ENCODE measurements around the gene TNS1. TPM values are rescaled to one million over a fixed set of nuclear protein-coding genes. Genes with fewer than 3 reads are reported as not detected.
"Not testable (repeated sequence)": the region's sequence is repeated elsewhere in the genome, so short reads cannot be mapped to it uniquely, and the experiment has no call there.

TNS1 gene
- total and polyA plus RNA-seq, 4 donors, result 46.9 to 64.5 (median 58.1) TPM

DNA sequence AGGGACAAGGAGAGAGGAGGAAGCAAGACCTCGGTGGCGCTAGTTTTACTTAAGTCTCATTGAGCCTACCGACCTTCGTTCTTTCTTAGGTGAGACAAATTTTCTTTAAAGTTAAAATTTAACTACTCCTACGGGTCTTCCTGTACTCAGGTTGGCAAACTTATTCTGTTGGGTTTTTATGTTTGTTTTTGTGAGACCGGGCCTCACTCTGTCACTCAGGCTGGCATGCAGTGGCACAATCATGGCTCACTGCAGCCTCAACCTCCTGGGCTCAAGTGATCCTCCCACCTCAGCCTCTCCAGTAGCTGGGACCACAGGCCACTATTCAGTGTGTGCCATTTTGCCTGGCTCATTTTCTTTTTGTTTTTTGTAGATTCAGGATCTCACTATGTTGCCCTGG, 189.0 kb downstream of the TNS1 start:
- Histone ChIP-seq H3K27ac (ENCODE audit: low read depth, low read length) (no peak overlapping the region), H3K4me1 (ENCODE audit: control insufficient read depth, insufficient read depth, low read length) (peaks cover 15% of the 10 kb centered on the region)

DNA sequence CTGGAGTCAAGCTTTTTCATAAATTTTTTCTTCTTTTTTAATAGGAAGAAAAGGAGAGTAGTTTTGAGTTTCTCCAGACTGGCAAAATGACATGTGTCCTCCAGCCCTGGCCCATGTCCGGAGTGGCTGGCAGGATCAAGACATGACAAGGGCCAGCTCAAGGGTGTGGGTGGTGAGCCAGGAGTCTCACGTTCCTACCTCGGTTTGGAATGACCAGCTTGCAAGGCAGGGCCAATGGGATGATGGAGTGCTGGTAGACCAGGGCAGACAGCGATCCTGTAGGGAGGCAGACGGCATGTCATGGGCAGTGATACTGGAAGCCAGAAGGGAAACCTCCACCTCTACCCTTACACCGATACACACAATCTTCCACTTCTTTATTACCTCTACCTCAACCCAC, 190.6 kb downstream of the TNS1 start:
- H3K27me3 ChIP-seq (ENCODE audit: control insufficient read depth, insufficient read depth, low read length), result no peaks in the 10 kb centered on the region
- 88% methylated on average over 5 of the region's 6 CpGs for WGBS (ENCODE audit: insufficient coverage)
- H3K4me3 ChIP-seq (ENCODE audit: low read depth, low read length), result no peak overlapping the region
- H3K9me3 ChIP-seq (ENCODE audit: control insufficient read depth, insufficient read depth, low read length), result no peaks in the 10 kb centered on the region
- no peak overlapping the region for H3K27ac ChIP-seq (ENCODE audit: low read depth, low read length)
- no peak for DNase-seq (ENCODE audit: low read depth in 4 of 6, low spot score in 6 of 6)
- H3K4me1 ChIP-seq (ENCODE audit: control insufficient read depth, insufficient read depth, low read length), result peaks cover 15% of the 10 kb centered on the region
- peaks cover 85% of the 10 kb centered on the region for H3K36me3 ChIP-seq (ENCODE audit: control insufficient read depth, insufficient read depth, low read length)

More for the DNA sequence above, 189.0 kb downstream of the TNS1 start:
- no peaks in the 10 kb centered on the region for H3K9me3 ChIP-seq (ENCODE audit: control insufficient read depth, insufficient read depth, low read length)
- WGBS (ENCODE audit: insufficient coverage), result 29% methylated on average over 1 of the region's 6 CpGs
- peaks cover 82% of the 10 kb centered on the region for H3K36me3 ChIP-seq (ENCODE audit: control insufficient read depth, insufficient read depth, low read length)
- no peaks in the 10 kb centered on the region for H3K27me3 ChIP-seq (ENCODE audit: control insufficient read depth, insufficient read depth, low read length)
- H3K4me3 ChIP-seq (ENCODE audit: low read depth, low read length), result no peak overlapping the region
- no peak for DNase-seq (ENCODE audit: low read depth in 4 of 6, low spot score in 6 of 6)

DNA sequence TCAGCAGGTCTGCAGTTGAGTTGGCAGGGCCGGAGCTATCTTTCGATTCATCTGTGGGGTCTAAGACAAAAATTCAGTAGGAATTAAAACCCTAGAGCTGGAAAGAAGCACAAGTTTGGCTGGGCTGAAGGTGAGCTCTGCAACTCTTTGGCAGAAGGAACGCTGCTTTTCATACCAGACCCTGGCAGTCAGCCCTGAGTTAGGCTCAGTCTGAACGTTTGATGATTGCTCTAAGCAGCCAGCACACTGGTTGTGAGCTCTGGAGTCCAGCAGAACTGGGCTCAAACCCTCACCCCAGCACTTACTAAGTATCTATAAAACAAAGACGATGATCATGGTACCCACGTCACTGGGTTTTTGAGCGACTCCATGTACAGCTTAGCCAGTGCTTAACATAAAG, 192.5 kb downstream of the TNS1 start:
- DNase-seq (ENCODE audit: low read depth in 4 of 6, low spot score in 6 of 6), result peak in 1 of 6 donors; percentile 31
- Histone ChIP-seq H3K27ac (ENCODE audit: low read depth, low read length) (no peak overlapping the region), H3K36me3 (ENCODE audit: control insufficient read depth, insufficient read depth, low read length) (peaks cover 85% of the 10 kb centered on the region), H3K4me1 (ENCODE audit: control insufficient read depth, insufficient read depth, low read length) (peaks cover 12% of the 10 kb centered on the region), H3K9me3 (ENCODE audit: control insufficient read depth, insufficient read depth, low read length) (no peaks in the 10 kb centered on the region), H3K27me3 (ENCODE audit: control insufficient read depth, insufficient read depth, low read length) (no peaks in the 10 kb centered on the region), H3K4me3 (ENCODE audit: low read depth, low read length) (no peak overlapping the region)
- 33% methylated on average over 3 of the region's 7 CpGs for WGBS (ENCODE audit: insufficient coverage)

DNA sequence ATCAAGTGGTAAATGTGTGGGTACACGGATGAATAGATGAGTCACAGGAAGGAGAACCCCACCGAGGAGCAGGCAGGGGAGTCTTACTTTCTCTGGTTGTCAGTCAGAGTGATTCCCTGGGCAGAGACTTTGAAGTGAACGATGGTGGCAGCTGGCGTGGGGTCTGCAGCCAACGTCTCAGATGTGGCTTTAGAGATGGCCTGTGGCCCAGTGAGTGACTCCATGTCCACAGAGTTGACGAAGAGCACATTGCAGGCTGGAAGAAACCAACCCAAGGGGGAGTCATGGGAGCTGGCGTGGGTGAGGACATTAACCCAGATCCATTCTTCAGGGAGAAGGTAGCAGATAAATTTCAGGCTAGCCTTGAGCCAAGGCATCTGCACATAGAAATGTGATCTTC, 193.1 kb downstream of the TNS1 start:
- no peak overlapping the region for H3K4me3 ChIP-seq (ENCODE audit: low read depth, low read length)
- no peak overlapping the region for H3K27ac ChIP-seq (ENCODE audit: low read depth, low read length)
- no peaks in the 10 kb centered on the region for H3K27me3 ChIP-seq (ENCODE audit: control insufficient read depth, insufficient read depth, low read length)
- no peak for DNase-seq (ENCODE audit: low read depth in 4 of 6, low spot score in 6 of 6)
- WGBS (ENCODE audit: insufficient coverage), result 73% methylated on average over 7 of the region's 7 CpGs
- peaks cover 85% of the 10 kb centered on the region for H3K36me3 ChIP-seq (ENCODE audit: control insufficient read depth, insufficient read depth, low read length)
- no peaks in the 10 kb centered on the region for H3K9me3 ChIP-seq (ENCODE audit: control insufficient read depth, insufficient read depth, low read length)
- H3K4me1 ChIP-seq (ENCODE audit: control insufficient read depth, insufficient read depth, low read length), result peaks cover 13% of the 10 kb centered on the region

GRCh38 chr2:217808967-217809366, 193.8 kb downstream of the TNS1 start:
- peaks cover 86% of the 10 kb centered on the region for H3K36me3 ChIP-seq (ENCODE audit: control insufficient read depth, insufficient read depth, low read length)

DNA sequence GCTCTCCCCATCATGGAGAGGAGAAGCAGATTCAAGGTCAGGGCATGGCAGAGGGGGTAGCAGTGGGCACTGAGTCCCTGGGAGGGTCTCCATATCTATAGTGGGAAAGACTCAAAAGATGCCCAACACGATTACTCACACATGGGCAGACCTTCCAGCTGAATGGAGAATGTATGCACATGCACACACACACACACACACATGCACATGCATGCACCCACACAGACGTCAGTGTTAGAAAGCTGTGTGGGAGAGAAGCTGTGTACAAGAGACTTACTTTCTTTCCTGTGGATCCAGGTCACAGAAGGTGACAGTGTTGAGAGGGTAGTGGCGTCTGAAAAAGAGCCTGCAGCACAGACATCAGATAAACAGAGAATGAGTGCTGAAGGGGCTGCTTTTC, 194.5 kb downstream of the TNS1 start:
- no CpG with 5 or more reads among the region's 3 CpGs for WGBS (ENCODE audit: insufficient coverage)
- no peak for DNase-seq (ENCODE audit: low read depth in 4 of 6, low spot score in 6 of 6)
- no peak overlapping the region for H3K27ac ChIP-seq (ENCODE audit: low read depth, low read length)
- peaks cover 86% of the 10 kb centered on the region for H3K36me3 ChIP-seq (ENCODE audit: control insufficient read depth, insufficient read depth, low read length)
- H3K4me3 ChIP-seq (ENCODE audit: low read depth, low read length), result no peak overlapping the region
- H3K4me1 ChIP-seq (ENCODE audit: control insufficient read depth, insufficient read depth, low read length), result peaks cover 18% of the 10 kb centered on the region
- H3K27me3 ChIP-seq (ENCODE audit: control insufficient read depth, insufficient read depth, low read length), result no peaks in the 10 kb centered on the region
- no peaks in the 10 kb centered on the region for H3K9me3 ChIP-seq (ENCODE audit: control insufficient read depth, insufficient read depth, low read length)

More at GRCh38 chr2:217808967-217809366, 193.8 kb downstream of the TNS1 start:
- DNase-seq (ENCODE audit: low read depth in 4 of 6, low spot score in 6 of 6); H3K4me3 ChIP-seq (ENCODE audit: low read depth, low read length); H3K27ac ChIP-seq (ENCODE audit: low read depth, low read length); H3K27me3 ChIP-seq (ENCODE audit: control insufficient read depth, insufficient read depth, low read length); H3K9me3 ChIP-seq (ENCODE audit: control insufficient read depth, insufficient read depth, low read length): not testable (repeated sequence)
- H3K4me1 ChIP-seq (ENCODE audit: control insufficient read depth, insufficient read depth, low read length), result peaks cover 18% of the 10 kb centered on the region
- 50% methylated on average over 2 of the region's 3 CpGs for WGBS (ENCODE audit: insufficient coverage)

DNA sequence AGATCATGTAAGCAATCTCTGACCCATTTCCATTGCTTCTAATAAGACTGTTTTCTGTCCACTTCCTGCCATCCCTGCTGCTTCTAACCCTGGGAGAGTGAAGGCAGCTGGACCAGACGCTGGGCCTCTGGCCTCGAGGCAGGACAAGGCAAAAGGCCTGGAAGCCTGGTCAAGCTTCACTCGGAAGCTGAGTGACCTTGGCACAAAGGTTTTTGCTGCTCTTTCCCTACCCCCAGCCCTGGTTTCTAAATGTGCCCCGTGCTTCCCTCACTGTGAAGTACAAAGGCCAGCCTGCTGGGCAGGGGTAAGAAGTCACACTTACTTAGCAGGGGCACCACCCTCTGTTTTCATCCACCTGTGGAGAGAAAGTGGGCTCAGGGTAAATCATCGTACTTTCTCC, 195.0 kb downstream of the TNS1 start:
- Histone ChIP-seq H3K27ac (ENCODE audit: low read depth, low read length) (no peak overlapping the region), H3K9me3 (ENCODE audit: control insufficient read depth, insufficient read depth, low read length) (no peaks in the 10 kb centered on the region), H3K4me1 (ENCODE audit: control insufficient read depth, insufficient read depth, low read length) (peaks cover 18% of the 10 kb centered on the region), H3K4me3 (ENCODE audit: low read depth, low read length) (no peak overlapping the region), H3K36me3 (ENCODE audit: control insufficient read depth, insufficient read depth, low read length) (peaks cover 86% of the 10 kb centered on the region), H3K27me3 (ENCODE audit: control insufficient read depth, insufficient read depth, low read length) (no peaks in the 10 kb centered on the region)
- WGBS (ENCODE audit: insufficient coverage), result 60% methylated on average over 2 of the region's 5 CpGs
- DNase-seq (ENCODE audit: low read depth in 4 of 6, low spot score in 6 of 6), result no peak

DNA sequence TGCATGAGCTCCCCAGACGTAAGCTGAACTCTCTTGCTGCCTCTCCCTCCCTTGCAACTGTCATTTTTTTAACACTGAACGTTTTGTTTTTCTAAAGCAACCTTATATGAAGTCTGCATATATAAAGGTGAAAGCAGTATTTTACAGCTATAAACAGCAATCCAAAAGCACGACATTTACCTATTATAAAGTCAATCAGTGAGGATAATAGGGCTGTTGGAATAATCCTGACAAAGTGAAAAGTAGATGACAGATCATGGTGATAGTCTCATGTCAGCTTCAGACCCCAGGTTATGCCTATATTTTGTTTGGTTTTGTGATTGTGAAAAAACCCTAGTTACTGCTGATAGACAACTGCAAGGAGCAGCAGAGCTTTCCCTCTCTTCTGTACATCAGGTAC, 195.8 kb downstream of the TNS1 start:
- Histone ChIP-seq H3K27me3 (ENCODE audit: control insufficient read depth, insufficient read depth, low read length) (no peaks in the 10 kb centered on the region), H3K27ac (ENCODE audit: low read depth, low read length) (no peak overlapping the region), H3K9me3 (ENCODE audit: control insufficient read depth, insufficient read depth, low read length) (no peaks in the 10 kb centered on the region), H3K4me3 (ENCODE audit: low read depth, low read length) (no peak overlapping the region), H3K36me3 (ENCODE audit: control insufficient read depth, insufficient read depth, low read length) (peaks cover 83% of the 10 kb centered on the region), H3K4me1 (ENCODE audit: control insufficient read depth, insufficient read depth, low read length) (peaks cover 18% of the 10 kb centered on the region)
- 67% methylated on average over 1 of the region's 3 CpGs for WGBS (ENCODE audit: insufficient coverage)
- DNase-seq (ENCODE audit: low read depth in 4 of 6, low spot score in 6 of 6), result no peak

GRCh38 chr2:217806482-217806765, 196.4 kb downstream of the TNS1 start:
- Histone ChIP-seq H3K4me1 (ENCODE audit: control insufficient read depth, insufficient read depth, low read length) (peaks cover 23% of the 10 kb centered on the region), H3K4me3 (ENCODE audit: low read depth, low read length) (no peak overlapping the region), H3K36me3 (ENCODE audit: control insufficient read depth, insufficient read depth, low read length) (peaks cover 83% of the 10 kb centered on the region), H3K27ac (ENCODE audit: low read depth, low read length) (no peak overlapping the region), H3K9me3 (ENCODE audit: control insufficient read depth, insufficient read depth, low read length) (no peaks in the 10 kb centered on the region), H3K27me3 (ENCODE audit: control insufficient read depth, insufficient read depth, low read length) (no peaks in the 10 kb centered on the region)
- no peak for DNase-seq (ENCODE audit: low read depth in 4 of 6, low spot score in 6 of 6)
- 85% methylated on average over 3 of the region's 3 CpGs for WGBS (ENCODE audit: insufficient coverage)

GRCh38 chr2:217805668-217806481, 196.9 kb downstream of the TNS1 start:
- H3K27ac ChIP-seq (ENCODE audit: low read depth, low read length), result peak overlapping the region; percentile 5
- H3K4me1 ChIP-seq (ENCODE audit: control insufficient read depth, insufficient read depth, low read length), result peaks cover 27% of the 10 kb centered on the region
- WGBS (ENCODE audit: insufficient coverage), result 84% methylated on average over 8 of the region's 8 CpGs
- peaks cover 84% of the 10 kb centered on the region for H3K36me3 ChIP-seq (ENCODE audit: control insufficient read depth, insufficient read depth, low read length)
- no peaks in the 10 kb centered on the region for H3K27me3 ChIP-seq (ENCODE audit: control insufficient read depth, insufficient read depth, low read length)
- H3K4me3 ChIP-seq (ENCODE audit: low read depth, low read length), result no peak overlapping the region
- no peak for DNase-seq (ENCODE audit: low read depth in 4 of 6, low spot score in 6 of 6)
- no peaks in the 10 kb centered on the region for H3K9me3 ChIP-seq (ENCODE audit: control insufficient read depth, insufficient read depth, low read length)

All from spinal cord (tissue), 10 donors.